Measurements from ENCODE around the gene ANK3.
A peak's percentile ranks its signal among the peaks of the same experiment; 100 is the strongest.

ANK3 gene

DNA sequence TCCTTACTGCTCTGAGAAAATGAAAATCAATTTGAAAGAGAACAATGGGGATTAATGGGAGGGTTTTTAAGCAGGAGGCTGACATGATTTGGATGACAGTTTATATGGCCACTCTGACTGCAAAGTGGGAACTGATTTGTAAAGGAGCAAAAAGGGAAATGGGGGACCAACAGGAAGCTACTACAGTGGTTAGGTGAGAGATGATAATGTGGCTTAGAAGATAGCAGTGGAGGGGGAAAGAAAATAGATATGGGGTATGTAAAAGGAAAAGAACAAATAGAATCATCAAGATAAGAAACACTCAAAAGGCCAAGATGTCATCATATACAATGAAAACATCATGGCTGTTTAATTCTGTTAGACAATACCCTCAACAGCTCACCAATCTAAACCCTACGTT lies 177.5 kb downstream of the ANK3 start:
- peaks cover 7% of the 10 kb centered on the region for H3K9me3 Mint-ChIP-seq
- DNase-seq = no peak
- H3K27ac Mint-ChIP-seq = no peak overlapping the region
- H3K4me1 Mint-ChIP-seq = peaks cover 4% of the 10 kb centered on the region
- H3K36me3 Mint-ChIP-seq (ENCODE audit: low read depth) = no peaks in the 10 kb centered on the region
- TF ChIP-seq, protein P1, sequence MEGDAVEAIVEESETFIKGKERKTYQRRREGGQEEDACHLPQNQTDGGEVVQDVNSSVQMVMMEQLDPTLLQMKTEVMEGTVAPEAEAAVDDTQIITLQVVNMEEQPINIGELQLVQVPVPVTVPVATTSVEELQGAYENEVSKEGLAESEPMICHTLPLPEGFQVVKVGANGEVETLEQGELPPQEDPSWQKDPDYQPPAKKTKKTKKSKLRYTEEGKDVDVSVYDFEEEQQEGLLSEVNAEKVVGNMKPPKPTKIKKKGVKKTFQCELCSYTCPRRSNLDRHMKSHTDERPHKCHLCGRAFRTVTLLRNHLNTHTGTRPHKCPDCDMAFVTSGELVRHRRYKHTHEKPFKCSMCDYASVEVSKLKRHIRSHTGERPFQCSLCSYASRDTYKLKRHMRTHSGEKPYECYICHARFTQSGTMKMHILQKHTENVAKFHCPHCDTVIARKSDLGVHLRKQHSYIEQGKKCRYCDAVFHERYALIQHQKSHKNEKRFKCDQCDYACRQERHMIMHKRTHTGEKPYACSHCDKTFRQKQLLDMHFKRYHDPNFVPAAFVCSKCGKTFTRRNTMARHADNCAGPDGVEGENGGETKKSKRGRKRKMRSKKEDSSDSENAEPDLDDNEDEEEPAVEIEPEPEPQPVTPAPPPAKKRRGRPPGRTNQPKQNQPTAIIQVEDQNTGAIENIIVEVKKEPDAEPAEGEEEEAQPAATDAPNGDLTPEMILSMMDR (IDR thresholded peaks at IDR 0.05) = no peak
- no peak overlapping the region for H3K4me3 Mint-ChIP-seq
- peaks cover 5% of the 10 kb centered on the region for H3K27me3 Mint-ChIP-seq (ENCODE audit: low read depth, poor library complexity)

DNA sequence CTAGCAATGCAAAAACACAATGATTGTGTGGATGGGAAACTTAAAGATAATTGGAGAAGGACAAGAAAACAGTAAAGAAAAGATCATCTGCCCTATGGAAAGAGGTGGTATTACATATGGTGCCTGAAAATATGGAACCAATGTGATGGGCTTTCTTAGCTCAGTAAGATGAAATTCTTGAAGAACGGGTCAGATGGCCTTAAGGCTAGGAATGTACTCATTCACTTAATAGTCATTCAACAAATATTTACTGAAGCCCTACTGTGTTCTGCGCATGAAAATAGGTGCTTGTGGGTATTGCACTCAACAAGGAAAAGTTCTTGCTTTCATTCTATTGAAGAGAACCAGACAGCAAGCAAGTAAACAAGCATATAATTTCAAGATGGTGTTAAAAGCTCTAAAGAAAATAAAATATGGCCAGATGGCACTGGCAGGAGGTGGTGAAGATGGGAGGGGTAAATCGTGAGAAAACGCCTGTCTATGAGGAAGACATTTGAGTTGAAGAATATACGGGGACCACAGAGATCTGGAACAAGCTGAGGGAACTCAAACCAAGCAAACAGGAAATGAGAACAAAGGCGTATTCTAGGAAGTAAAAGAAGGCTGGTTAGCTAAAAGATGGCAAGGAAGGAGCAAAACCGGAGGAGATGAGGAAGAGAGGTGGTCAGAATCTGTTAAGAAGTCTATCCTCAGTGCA lies 179.7 kb downstream of the ANK3 start:
- H3K27me3 Mint-ChIP-seq (ENCODE audit: low read depth, poor library complexity) = peaks cover 5% of the 10 kb centered on the region
- H3K27ac Mint-ChIP-seq = no peak overlapping the region
- H3K9me3 Mint-ChIP-seq = peaks cover 7% of the 10 kb centered on the region
- TF ChIP-seq, protein P1 (IDR thresholded peaks at IDR 0.05) = no peak
- DNase-seq = no peak
- peaks cover 4% of the 10 kb centered on the region for H3K4me1 Mint-ChIP-seq
- H3K4me3 Mint-ChIP-seq = no peak overlapping the region
- H3K36me3 Mint-ChIP-seq (ENCODE audit: low read depth) = no peaks in the 10 kb centered on the region

DNA sequence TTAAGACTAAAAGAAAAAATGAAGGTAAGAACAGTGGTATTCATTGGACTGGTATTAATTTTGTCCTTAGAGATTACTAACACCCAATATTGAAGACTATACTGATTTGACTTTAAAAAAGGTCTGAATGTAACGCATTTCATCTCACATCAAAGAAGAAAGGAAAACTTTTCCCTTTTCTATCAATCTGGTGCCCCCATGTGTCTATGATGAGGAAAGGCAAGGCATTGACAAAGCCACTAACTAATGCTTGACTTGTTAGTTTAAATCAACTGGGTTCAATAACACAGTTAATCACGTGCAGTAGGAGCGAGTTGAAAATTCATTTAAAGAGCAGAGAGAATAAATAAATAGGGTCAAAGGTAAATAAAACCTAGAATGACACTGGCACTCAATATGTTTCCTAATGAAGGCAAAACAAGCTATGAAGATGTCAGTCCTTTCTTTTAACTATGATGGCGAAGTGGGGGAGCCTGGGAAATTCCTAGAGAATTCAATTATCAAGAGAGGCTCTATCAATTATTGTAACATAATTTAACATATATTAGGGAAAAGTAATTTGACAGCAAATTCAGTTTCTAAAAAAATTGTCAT lies 180.9 kb downstream of the ANK3 start:
- no peak for DNase-seq
- TF ChIP-seq, protein P1 (IDR thresholded peaks at IDR 0.05) = peak; percentile 77
- peaks cover 4% of the 10 kb centered on the region for H3K4me1 Mint-ChIP-seq
- no peak overlapping the region for H3K4me3 Mint-ChIP-seq
- H3K27ac Mint-ChIP-seq = no peak overlapping the region
- H3K36me3 Mint-ChIP-seq (ENCODE audit: low read depth) = no peaks in the 10 kb centered on the region
- H3K27me3 Mint-ChIP-seq (ENCODE audit: low read depth, poor library complexity) = peaks cover 5% of the 10 kb centered on the region
- H3K9me3 Mint-ChIP-seq = peaks cover 7% of the 10 kb centered on the region

DNA sequence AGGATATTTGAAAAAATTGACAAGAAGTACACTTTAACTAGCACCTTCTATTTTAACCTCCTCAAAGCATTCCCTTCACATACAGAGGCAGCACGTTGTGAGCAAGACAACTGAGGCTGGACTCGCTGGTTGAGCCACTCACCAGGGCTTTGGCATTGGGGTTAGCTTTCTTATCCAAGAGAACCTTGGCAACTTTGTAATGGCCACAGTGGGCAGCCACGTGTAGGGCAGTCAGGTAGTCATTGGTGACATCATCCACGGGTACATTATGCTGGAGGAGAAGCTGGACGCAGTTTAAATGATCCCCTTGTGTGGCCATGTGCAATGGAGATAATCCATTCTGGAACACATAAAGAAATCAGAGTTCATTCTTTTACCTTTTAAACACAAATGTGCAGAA lies 181.8 kb downstream of the ANK3 start:
- Mint-ChIP-seq H3K4me1 (peaks cover 4% of the 10 kb centered on the region), H3K36me3 (ENCODE audit: low read depth) (no peaks in the 10 kb centered on the region), H3K4me3 (no peak overlapping the region), H3K27me3 (ENCODE audit: low read depth, poor library complexity) (peaks cover 5% of the 10 kb centered on the region), H3K9me3 (peaks cover 7% of the 10 kb centered on the region), H3K27ac (no peak overlapping the region)
- TF ChIP-seq, protein P1 (IDR thresholded peaks at IDR 0.05) = no peak
- no peak for DNase-seq

DNA sequence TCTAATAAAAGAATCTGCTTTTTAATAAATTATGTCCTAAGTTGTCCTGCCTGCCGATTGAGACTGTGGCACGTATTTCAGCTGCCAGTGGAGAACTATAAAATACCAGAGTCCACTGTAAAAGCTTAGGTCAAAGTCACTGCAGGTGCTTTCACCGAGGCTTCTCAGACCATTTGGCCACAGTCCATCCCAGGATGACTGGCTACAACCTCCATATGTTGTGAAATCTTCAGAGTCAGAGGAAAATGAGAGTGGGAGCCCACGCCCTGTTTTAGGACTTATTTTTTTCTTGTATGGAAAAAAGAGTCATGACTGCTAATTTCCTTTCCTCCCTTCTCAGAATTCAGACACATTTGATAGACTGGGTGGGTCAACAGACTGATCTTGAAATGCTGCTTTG lies 182.9 kb downstream of the ANK3 start:
- Mint-ChIP-seq H3K27ac (no peak overlapping the region), H3K36me3 (ENCODE audit: low read depth) (no peaks in the 10 kb centered on the region), H3K9me3 (peaks cover 3% of the 10 kb centered on the region), H3K27me3 (ENCODE audit: low read depth, poor library complexity) (peaks cover 2% of the 10 kb centered on the region), H3K4me1 (peaks cover 4% of the 10 kb centered on the region), H3K4me3 (no peak overlapping the region)
- DNase-seq = no peak
- TF ChIP-seq, protein P1 (IDR thresholded peaks at IDR 0.05) = no peak

DNA sequence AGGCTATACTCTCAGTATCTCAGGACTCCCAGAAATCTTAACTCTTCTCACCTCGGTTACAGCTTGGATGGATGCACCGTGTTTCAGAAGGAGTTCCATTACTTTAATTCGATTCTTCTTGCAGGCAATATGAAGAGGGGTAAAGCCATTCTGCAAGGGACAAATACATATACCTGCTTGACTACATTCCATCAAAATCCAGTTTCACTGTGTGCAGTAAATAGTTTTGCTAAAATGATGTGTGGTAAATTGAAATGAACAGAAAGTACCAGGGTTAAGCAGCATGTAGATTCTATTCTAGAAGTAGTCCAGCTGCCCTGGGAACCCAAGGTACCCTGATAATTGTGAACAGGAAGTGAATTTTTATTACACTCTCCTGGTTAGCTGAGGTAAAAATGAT lies 183.9 kb downstream of the ANK3 start:
- H3K4me3 Mint-ChIP-seq = no peak overlapping the region
- TF ChIP-seq, protein P1 (IDR thresholded peaks at IDR 0.05) = no peak
- no peak for DNase-seq
- H3K27me3 Mint-ChIP-seq (ENCODE audit: low read depth, poor library complexity) = no peaks in the 10 kb centered on the region
- H3K4me1 Mint-ChIP-seq = peaks cover 4% of the 10 kb centered on the region
- H3K27ac Mint-ChIP-seq = no peak overlapping the region
- H3K36me3 Mint-ChIP-seq (ENCODE audit: low read depth) = no peaks in the 10 kb centered on the region
- H3K9me3 Mint-ChIP-seq = no peaks in the 10 kb centered on the region
